GM11168 (cell line): Measurements from ENCODE around the gene PLXNA4.

Experiments
- in situ Hi-C: fragments of 300-500 bp; cut with MboI; formaldehyde crosslinking; loops from one replicate; pipeline ENCODE4 v1.12.0; 2022; ENCODE audit warnings: low sequenced_read_pairs; ENCODE audit not compliant: unreplicated experiment

Gene PLXNA4

DNA sequence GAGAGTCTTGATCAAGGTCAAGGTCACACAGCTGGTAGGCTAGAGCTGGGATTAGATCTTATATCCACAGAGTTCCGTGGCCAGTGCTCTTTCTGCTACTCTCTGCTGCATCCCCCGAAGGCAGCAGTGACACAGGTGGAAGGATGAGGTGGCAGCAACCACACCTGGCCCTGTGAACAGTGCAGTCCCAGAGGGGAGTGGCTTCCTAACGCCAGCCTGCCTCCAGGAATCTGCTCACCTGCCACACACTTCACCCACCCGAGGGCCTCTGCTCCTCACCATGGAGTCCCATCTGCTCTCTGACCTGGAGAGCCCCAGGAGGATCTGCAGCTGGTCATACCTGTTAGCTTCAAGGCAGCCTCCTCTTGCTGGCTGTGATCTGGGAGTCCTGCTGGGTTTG, 484.2 kb downstream of the PLXNA4 start:
- in situ Hi-C loops, result no loop called here

DNA sequence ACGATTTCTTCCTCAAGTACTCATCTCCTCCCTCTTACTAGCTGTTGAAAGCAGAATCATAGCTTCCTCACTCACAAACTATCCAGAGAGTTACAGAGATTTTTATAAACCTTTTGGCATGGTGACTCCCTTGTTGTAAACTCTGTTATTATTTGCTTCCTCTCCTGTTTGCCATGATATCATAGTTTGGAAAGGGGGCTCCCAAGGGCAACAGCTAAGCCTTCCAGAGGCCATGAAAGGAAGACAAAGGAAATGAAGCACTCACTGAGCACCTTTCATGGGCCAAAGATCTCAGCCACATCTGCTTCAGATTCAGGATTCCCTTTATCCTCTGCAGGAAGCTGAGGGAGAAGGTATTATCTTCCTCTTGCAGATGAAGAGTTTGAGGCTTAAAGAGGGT, 484.6 kb downstream of the PLXNA4 start:
- in situ Hi-C loops, result no loop called here

DNA sequence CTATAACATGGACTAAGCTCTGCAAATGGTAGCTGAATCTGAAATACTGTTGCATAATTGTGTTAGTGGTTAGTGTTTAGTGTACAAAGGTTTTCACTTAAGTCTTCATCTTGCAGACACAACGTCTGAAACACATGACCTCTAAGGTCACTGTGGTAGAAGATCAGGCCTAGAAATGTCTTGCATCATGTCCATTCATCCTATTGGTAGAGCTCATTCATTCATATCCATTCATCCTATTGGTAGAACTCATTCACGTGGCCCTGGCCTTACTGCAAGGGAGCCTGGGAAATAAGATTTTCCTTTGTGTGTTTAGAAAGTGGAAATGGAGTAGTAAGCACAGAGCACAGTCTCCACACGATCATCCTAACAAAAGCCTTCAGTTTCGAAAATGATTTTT, 485.8 kb downstream of the PLXNA4 start:
- in situ Hi-C loops, result no loop called here

DNA sequence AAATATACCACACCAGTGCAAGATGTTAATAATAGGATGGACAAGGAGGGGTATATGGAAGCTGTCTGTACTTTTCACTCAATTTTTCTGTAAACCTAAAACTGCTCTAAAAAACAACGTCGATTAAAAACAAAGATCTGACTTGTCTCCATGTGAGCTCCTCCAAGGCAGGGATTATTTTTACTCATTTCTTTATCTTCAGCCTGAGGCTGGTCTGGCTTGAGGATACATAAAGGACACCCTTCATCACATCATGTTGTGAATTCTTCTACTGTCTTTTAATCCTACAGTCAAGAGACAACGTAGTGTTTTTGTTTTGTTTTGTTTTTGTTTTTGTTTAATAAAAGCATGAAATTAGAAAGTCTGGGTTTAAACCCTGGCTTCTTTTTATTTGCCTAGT, 486.9 kb downstream of the PLXNA4 start:
- in situ Hi-C loops, result no loop called here

DNA sequence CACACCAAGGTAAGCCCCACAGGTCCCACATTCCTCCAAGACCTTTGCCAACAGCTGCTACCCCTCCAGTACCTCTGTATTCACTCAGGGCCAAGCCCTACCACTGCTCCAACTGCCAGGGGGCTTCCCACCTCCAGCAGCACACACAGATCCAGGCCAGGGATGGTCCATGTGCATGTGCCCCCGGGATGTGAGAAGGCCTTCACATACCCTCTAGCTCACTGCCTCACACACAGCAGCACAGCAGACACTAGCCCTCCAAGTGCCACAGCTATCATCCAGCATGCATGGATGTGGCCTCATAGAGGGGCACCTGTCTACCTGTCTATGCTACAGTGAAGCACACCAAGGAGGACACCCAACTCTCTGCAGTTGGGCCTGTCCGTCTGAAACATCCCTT, 488.8 kb downstream of the PLXNA4 start:
- in situ Hi-C loops, result no loop called here

DNA sequence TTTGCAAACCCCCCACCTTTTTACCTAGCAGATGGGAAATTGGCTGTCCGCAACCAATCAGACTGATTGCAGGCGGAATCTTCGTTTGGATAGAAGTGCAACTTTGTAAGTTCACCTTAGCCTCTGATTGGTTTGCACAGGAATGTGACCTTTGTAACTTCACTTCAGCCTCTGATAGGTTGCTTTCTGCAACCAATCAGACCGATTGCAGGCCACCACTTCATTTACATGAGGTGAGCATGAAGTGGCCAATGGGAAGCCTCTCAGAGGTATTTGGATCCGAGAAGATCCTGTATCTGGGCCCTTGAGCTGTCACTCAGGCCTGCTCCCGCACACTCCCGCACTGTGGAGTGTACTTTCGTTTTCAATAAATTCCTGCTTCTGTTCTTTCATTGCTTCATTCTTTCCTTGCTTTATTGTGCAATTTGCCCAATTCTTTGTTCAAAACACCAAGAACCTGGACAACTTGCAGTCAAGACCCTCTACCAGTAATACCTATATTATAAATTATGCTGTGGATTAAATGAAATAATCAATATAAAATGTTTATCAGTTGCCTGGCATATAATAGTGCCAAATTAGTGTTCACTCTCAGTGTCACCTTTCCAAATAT, 491.4 kb downstream of the PLXNA4 start:
- in situ Hi-C loops, result no loop called here

DNA sequence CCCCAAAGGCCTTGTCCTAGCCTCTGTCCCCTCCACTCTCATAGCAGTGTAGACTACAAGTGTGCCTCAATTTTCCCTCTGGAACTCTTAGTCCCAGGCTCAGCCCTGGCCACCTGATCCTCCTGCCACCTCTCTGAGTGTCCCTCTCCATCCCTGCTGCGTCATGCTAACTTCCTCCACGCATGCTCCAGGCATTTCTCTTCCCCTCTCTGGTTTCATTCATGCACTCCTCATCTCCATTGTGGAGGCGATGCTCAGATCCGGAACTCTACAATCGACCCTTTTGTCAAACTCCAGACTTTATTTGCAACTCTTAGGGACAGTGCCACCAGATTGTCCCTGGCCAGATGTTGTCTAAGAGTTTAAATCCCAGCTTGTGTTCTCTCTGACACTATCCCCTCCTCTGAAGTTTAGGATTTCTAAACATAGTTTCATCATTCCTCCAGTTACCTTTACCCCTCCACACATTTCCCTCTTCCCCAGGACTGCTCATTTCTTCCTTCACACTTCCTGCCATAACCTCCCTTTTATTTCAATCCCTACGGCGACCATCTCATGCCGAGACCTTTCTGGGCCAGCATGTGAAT, 492.6 kb downstream of the PLXNA4 start:
- in situ Hi-C loops, result no loop called here

DNA sequence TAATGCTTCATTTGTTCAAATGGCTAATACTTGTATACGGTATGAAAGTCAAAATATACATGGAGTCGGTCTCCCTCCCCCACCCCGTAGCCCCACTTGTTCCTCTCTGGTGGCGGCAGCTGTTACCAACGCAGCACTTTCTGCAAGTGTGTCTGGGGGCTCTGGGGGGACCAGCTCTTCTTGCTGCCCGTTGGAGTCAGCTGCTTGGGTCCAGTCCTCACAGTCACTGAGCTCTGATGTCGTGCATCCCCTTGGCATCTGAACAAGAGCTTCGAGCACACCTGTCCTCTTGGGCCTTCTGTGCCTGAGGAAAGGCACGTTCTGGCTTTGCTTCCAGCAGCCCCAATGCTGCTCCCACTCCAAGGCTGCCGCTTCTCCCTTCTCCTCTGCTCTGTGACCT, 493.1 kb downstream of the PLXNA4 start:
- in situ Hi-C loops, result no loop called here

DNA sequence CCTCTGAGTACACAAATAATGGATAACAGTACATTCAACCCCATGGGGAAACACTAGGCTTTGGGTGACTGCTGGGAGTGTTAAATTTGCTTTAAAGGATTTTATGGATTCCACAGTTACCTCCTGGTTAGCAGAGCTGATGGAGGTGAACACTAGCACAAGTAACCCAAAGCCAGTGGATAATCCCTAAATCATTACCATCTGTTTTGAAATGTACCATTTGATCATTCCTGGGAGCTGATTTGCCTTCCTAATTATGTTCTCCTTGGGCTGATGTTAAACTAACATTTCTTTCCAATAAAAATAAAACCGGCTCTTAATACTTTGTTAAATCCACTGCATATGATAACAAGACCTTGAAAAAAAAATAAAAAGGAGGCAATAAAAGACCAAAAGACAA, 493.9 kb downstream of the PLXNA4 start:
- in situ Hi-C loops, result no loop called here

DNA sequence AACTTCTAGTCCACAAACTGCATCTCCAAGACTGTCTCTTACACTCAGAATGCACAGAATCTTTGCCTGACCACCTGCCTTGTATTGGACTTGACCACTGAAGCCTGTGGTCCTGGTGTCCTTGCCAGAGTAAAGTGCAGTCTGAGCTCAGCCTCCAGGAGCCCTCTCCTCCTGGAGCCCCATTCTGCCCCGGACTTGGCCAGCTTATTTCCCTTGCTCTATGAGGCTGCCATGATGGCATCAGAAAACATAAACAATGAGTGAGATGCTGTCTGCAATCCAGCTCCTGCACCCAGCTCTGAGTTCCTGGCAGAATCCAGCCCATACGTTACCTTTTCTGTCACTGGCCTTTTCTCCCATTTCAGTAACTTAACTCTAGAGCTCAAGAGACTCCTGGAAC, 494.6 kb downstream of the PLXNA4 start:
- in situ Hi-C loops, result no loop called here

DNA sequence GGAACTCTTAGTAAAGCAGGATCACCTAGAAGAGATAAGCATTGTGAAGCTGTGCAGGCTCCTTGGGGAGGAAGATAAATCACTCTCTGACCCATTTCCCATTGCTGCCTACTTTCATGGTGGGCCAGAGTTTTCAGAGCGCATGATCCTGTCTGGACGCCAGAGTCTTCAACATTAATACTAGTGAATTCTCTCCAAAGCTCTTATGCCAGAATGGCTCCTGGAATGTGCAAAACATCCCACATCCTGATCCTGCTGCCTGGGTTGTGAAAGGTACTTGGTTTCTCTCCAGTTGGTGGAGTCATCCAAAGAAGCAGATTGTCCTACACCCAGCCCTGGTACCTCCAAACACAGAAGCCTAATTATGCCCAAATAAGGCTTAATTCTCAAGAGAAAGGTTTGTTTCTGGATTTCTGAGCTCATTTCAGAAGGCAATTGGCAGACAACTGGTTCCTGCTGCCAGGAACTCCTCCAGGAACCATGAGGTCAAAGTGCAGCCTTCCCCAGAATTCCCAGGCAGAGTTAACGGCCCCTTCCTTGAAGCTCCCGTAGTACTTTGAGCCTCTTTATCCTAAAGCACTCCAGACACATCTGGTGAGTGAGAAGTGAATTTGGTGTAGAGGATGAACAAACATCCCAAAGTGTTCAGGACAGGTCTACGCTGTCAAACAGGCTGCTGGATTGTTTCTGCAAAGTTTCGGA, 495.2 kb downstream of the PLXNA4 start:
- in situ Hi-C loops, result no loop called here

DNA sequence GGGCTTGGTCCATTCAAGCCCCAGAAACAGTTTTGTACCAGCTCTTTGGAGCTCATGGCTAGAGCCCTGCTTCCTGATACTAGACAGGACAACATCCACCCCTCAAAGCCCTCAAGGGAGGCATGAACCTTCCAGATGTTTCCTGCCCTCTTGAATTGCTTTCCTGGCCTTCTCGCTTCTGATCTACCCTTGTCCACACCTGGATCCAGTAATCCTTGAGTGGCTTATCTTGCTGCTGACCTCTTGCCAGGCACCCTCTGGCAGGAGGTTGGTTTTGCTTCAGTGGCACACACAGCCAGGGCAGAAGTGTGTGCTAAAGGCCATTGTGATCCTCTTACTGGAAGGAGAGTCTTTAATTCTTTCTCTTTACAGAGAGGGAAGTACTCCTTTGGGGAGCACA, 495.8 kb downstream of the PLXNA4 start:
- in situ Hi-C loops, result no loop called here

DNA sequence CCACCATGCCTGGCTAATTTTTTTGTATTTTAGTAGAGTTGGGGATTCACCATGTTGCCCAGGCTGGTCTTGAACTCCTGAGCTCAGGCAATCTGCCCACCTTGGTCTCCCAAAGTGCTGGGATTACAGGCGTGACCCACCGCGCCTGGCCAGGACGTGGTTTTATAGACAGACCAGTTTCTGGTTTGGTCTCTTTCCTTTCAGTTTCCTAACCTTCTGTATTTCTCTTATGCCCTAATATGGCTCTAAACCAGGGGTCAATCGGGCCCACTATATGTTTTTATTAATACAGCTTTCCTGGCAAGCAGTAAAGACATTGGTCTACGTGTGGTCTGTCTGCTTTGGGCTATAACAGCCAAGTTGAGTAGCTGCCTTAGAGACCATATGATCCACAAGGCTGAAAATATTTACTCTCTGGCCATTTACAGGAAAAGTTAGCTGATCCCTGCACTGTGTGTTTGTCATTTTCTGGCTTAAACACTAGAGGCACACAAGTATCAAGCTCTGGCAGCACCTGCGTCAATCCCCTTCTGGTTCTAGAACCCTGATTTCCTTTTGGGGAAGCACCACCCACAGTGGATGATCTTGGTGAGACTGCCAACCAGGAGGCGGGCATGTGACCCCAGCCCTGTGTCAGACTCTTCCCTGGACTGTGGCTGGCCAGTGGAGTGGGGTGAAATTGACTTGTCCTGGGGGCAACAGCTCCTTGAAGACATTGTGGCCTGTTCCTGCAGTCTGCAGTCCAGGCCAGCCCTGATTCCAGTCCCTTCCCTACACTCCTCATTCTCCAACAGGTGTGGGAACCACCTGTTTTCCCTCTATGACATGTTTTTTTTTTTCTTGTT, 497.2 kb downstream of the PLXNA4 start:
- in situ Hi-C loops, result no loop called here

DNA sequence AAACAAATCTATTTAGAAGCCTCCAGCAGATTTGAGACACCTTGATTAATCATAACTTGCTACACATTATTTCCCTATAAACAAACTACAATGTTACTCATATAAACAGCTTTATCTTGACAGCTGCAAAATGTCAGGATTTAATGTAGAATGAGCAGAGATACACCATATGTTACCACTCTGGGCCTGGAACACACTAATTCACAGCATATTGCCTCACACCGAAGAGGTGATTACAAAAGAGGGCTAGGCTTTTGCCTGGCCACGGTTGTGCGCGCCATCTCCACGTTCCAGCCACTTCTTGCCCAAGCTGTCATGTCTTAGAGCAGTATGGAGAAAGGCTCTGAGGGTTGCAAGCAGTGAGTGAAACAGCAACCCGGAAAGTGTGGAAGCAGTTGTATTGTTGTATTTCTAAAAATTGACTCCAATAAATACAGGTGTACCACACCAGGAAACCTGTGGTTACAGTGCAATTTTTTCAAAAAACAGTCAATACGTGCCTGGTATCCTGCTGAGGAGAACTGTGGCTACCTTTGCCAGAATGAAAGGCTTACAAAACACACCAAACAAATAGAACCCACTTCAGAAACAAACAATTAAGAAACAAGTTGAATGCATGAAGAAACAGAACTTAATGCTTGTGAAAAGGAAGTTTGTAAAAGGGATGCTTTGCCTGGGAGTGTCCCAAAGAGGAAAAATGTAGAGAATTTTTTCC, 498.1 kb downstream of the PLXNA4 start:
- in situ Hi-C loops, result no loop called here

DNA sequence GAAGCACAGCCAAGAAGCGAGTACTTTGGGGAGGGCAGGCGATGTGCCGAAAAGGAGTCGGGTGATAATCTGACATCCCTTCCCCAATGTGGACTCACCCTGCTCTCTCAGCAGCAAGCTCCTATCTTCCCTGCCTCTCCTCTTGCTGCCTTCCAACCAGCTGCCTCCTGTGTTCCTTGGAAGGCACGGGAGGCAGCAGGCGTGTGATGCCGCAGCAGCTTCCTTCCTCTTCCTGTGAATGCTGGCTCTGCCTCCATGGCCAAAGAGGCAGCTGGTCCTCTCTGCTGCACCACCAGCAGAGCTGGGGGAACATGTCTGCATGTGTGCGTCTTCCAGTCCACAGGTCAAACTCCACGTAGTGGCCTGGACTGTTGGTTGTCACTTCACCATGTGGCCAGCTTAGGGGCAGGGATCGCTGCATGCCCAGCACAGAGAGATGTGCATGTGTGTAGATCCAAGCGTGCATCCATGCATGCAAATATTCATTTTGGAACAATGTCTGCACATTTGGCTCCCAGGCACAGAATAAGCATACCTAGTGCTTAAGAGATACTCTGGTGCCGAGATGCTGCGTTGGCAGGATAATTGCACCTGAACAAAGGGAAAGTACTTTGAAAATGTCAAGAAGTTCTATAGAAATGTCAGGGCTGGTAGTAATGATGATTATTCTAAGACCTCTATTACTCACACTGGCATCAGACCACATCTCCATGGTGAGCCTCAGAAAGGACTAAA, 499.8 kb downstream of the PLXNA4 start:
- in situ Hi-C loops, result no loop called here

DNA sequence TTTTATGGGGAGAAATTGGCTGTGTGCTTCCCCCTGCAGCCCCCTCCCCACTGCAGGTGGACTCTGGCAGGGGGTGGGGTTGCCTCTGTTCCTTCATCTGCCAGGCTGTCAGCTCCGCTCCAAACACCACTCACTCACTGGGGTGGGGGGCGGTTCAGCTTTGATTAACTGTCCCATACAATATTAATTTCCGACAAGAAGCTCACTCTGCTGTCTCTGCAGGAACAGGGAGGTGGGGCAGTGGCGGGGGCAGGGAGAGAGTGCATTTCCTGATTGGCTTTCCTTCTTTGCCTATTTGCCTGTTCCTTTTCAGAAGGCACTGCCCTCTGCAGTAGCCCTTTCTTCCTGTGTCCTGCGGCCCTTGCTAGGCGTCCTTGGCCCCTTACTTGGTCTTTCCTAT, 500.8 kb downstream of the PLXNA4 start:
- in situ Hi-C loops, result no loop called here

DNA sequence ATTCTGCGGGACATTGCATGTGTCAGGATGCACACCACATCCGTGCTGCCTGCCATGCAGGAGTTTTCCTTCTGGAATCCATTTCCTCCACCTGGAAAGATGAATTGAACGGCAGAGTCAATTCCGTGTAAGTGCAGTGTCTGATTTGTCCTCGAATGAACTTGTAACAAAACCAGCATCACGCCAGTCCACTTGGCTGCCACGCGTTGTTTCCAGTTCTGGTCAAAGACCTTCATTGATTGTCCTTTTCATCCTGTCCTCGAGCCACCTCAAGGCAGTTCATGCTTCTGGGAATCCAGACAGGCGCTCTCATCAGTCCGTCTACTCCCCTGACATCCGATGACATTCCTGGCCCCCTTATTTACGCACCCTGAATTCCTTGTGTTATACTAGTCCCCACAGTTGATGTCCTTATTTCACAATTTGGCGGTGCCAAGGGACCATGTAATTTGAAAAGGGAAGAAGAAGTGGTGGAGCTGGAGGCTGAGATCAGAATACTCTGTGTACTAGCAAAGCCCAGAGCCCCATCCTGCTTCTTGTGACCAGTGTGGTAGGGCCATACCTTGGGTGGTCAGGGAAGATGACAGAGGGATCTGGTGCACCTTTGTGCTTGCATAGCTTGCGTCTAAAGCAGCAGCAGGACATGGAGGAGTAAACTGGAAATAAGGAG, 502.2 kb downstream of the PLXNA4 start:
- in situ Hi-C loops, result no loop called here
